Activated CD4-positive, alpha-beta T cell treated with anti-CD3 and anti-CD28 coated beads for 1 hour (primary cell): ENCODE measurements around the gene CCR5AS.

Experiments used
- DNase-seq: peaks from one replicate; pipeline ENCODE4 v3.0.0-alpha.2; 2020

Gene CCR5AS

GRCh38 chr3:46375218-46375617 lies 31.6 kb downstream of the CCR5AS start:
- DNase-seq: no peak

GRCh38 chr3:46374755-46375154 lies 32.1 kb downstream of the CCR5AS start:
- DNase-seq: no peak

GRCh38 chr3:46372492-46373359 lies 34.1 kb downstream of the CCR5AS start:
- DNase-seq: no peak

- DNase-seq: no peak
These were observed 35.1 kb downstream of the CCR5AS start for GRCh38 chr3:46371519-46372340.

- DNase-seq: no peak
These were observed 35.9 kb downstream of the CCR5AS start, which contains the start of gene CCR5 for GRCh38 chr3:46370839-46371518. Gene CCR5 (plus strand): TSS chr3:46370946. CDS start chr3:46372903, 1,957 bp downstream.

- DNase-seq: no peak
These were observed 37.2 kb downstream of the CCR5AS start for GRCh38 chr3:46369675-46370132.

- DNase-seq: no peak
These were observed 37.7 kb downstream of the CCR5AS start for GRCh38 chr3:46369151-46369550.

GRCh38 chr3:46368569-46368968 lies 38.3 kb downstream of the CCR5AS start:
- peak; percentile 44 for DNase-seq

GRCh38 chr3:46367811-46368210 lies 39.1 kb downstream of the CCR5AS start:
- no peak for DNase-seq

GRCh38 chr3:46365737-46366524 lies 40.9 kb downstream of the CCR5AS start:
- no peak for DNase-seq

- DNase-seq: no peak
These were observed 41.8 kb downstream of the CCR5AS start for GRCh38 chr3:46365041-46365440.

- no peak for DNase-seq
These were observed 45.2 kb downstream of the CCR5AS start for GRCh38 chr3:46361408-46362283.

GRCh38 chr3:46360907-46361306 lies 46.0 kb downstream of the CCR5AS start:
- no peak for DNase-seq

GRCh38 chr3:46359733-46360493 lies 47.0 kb downstream of the CCR5AS start:
- no peak for DNase-seq

GRCh38 chr3:46358466-46358865 lies 48.4 kb downstream of the CCR5AS start:
- no peak for DNase-seq

GRCh38 chr3:46356909-46357308 lies 50.0 kb downstream of the CCR5AS start:
- no peak for DNase-seq

GRCh38 chr3:46356276-46356675 lies 50.6 kb downstream of the CCR5AS start:
- no peak for DNase-seq

- DNase-seq: no peak
These were observed 51.9 kb downstream of the CCR5AS start for GRCh38 chr3:46354984-46355383.

- no peak for DNase-seq
These were observed 52.4 kb downstream of the CCR5AS start for GRCh38 chr3:46354478-46354877.

- no peak for DNase-seq
These were observed 53.0 kb downstream of the CCR5AS start, which contains the start of gene CCR2 for GRCh38 chr3:46353647-46354410. Gene CCR2 (plus strand): TSS chr3:46354111. CDS start chr3:46357528, 3,417 bp downstream.
